Measurements from ENCODE around the gene WASL.
"Not testable (repeated sequence)": the region's sequence is repeated elsewhere in the genome, so short reads cannot be mapped to it uniquely, and the experiment has no call there.

WASL gene

GRCh38 chr7:123748734-123749536 lies at the start of gene WASL:
TSS of gene WASL (minus strand) at chr7:123749003. CDS start at chr7:123748734, 269 bp downstream.
- H3K4me3 ChIP-seq (ENCODE audit: low read depth, low read length): peak within 1 kb of the TSS; percentile 97
- peak within 1 kb of the TSS; percentile 90 for H3K27ac ChIP-seq (ENCODE audit: low read depth, low read length)
- H3K9me3 ChIP-seq (ENCODE audit: control insufficient read depth, insufficient read depth, low read depth, low read length): no peaks in the 10 kb centered on the region
- H3K27me3 ChIP-seq (ENCODE audit: control insufficient read depth, insufficient read depth, low read length): no peaks in the 10 kb centered on the region
- peak within 1 kb of the TSS; percentile 97 for H3K9ac ChIP-seq (ENCODE audit: low read length)
- H3K4me1 ChIP-seq (ENCODE audit: control insufficient read depth, insufficient read depth, low read length): peaks cover 45% of the 10 kb centered on the region
- no peaks in the 10 kb centered on the region for H3K36me3 ChIP-seq (ENCODE audit: control insufficient read depth, insufficient read depth, low read length)

DNA sequence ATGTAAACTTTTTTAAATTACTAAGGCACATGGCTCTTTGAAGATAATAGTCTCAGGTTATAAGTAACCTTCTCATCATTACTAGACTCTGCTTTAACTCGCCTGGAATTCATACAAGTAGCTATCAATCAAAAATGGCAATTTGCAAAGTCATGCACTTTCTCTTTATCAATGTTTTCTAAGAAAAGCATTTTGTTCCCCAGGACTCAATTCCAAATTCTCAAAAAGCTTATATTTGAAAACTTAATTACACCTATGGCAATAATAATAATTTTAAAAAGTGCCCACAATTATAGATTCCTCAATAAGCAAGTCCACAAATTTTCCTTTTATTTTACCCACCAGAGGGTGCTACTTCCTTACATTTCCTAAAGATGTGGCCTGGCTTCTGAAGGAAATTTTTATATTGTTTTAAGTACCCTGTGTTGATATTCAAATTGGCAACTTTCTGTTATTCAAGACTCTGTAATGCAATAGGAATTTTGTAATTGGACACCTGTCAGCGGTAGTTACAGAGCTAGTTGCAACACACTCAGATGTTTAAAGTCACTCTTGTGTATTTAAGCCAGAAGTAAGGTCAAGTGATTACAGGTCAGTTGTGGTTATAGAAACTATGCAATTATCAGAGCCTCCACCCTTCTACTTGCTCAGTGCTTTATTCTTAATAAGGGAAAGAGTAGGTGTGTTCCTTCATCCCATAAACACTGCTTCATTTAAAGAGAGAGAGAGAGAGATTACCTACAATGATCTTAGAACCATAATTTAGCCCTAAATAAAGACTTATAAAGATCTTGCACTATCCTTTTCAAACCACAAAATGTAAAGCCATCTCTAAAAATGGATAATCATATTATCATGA lies 49.1 kb upstream of the WASL start:
- H3K27me3 ChIP-seq (ENCODE audit: control insufficient read depth, insufficient read depth, low read length): no peaks in the 10 kb centered on the region
- H3K4me1 ChIP-seq (ENCODE audit: control insufficient read depth, insufficient read depth, low read length): peaks cover 13% of the 10 kb centered on the region
- peaks cover 19% of the 10 kb centered on the region for H3K9me3 ChIP-seq (ENCODE audit: control insufficient read depth, insufficient read depth, low read depth, low read length)
- H3K36me3 ChIP-seq (ENCODE audit: control insufficient read depth, insufficient read depth, low read length): no peaks in the 10 kb centered on the region
- peak overlapping the region; percentile 22 for H3K9ac ChIP-seq (ENCODE audit: low read length)
- no peak overlapping the region for H3K4me3 ChIP-seq (ENCODE audit: low read depth, low read length)
- H3K27ac ChIP-seq (ENCODE audit: low read depth, low read length): peak overlapping the region; percentile 63

DNA sequence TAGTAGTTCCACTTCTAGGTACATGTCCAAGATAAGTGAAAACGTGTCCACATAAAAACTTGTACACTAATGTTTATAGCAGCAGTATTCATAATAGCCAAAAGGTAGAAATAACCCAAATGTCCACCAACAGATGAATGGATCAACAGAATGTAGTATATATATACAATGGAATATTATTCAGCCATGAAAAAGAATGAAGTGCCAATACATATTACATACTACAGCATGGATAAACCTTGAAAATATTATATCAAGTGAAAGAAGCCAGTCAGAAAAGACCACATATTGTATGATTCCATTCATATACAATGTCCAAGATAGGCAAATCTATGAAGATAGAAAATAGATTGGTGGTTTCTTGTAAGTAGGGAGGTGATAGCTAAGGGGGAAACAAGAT lies 47.8 kb upstream of the WASL start:
- Histone ChIP-seq H3K27ac (ENCODE audit: low read depth, low read length) (no peak overlapping the region), H3K9ac (ENCODE audit: low read length) (no peak overlapping the region), H3K4me1 (ENCODE audit: control insufficient read depth, insufficient read depth, low read length) (peaks cover 13% of the 10 kb centered on the region), H3K27me3 (ENCODE audit: control insufficient read depth, insufficient read depth, low read length) (no peaks in the 10 kb centered on the region), H3K36me3 (ENCODE audit: control insufficient read depth, insufficient read depth, low read length) (no peaks in the 10 kb centered on the region), H3K4me3 (ENCODE audit: low read depth, low read length) (no peak overlapping the region), H3K9me3 (ENCODE audit: control insufficient read depth, insufficient read depth, low read depth, low read length) (peaks cover 19% of the 10 kb centered on the region)

GRCh38 chr7:123795917-123796316 lies 47.1 kb upstream of the WASL start:
- H3K27ac ChIP-seq (ENCODE audit: low read depth, low read length): no peak overlapping the region
- H3K36me3 ChIP-seq (ENCODE audit: control insufficient read depth, insufficient read depth, low read length): no peaks in the 10 kb centered on the region
- H3K27me3 ChIP-seq (ENCODE audit: control insufficient read depth, insufficient read depth, low read length): no peaks in the 10 kb centered on the region
- no peak overlapping the region for H3K4me3 ChIP-seq (ENCODE audit: low read depth, low read length)
- peaks cover 19% of the 10 kb centered on the region for H3K9me3 ChIP-seq (ENCODE audit: control insufficient read depth, insufficient read depth, low read depth, low read length)
- peaks cover 13% of the 10 kb centered on the region for H3K4me1 ChIP-seq (ENCODE audit: control insufficient read depth, insufficient read depth, low read length)
- H3K9ac ChIP-seq (ENCODE audit: low read length): no peak overlapping the region

DNA sequence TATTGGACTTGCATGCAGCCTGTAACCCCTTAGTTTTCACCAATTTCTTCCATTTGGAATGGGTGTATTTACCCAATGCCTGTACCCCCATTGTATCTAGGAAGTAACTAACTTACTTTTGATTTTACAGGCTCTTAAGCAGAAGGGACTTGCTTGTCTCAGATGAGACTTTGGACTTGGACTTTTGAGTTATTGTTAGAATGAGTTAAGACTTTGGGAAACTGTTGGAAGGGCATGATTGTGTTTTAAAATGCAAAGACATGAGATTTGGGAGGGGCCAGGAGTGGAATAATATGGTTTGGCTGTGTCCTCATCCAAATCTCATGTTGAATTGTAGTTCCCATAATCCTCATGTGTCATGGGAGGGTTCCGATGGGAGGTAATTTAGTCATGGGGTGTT lies 46.3 kb upstream of the WASL start:
- H3K9ac ChIP-seq (ENCODE audit: low read length); H3K27me3 ChIP-seq (ENCODE audit: control insufficient read depth, insufficient read depth, low read length); H3K36me3 ChIP-seq (ENCODE audit: control insufficient read depth, insufficient read depth, low read length); H3K4me3 ChIP-seq (ENCODE audit: low read depth, low read length); H3K27ac ChIP-seq (ENCODE audit: low read depth, low read length): not testable (repeated sequence)
- peaks cover 13% of the 10 kb centered on the region for H3K4me1 ChIP-seq (ENCODE audit: control insufficient read depth, insufficient read depth, low read length)
- H3K9me3 ChIP-seq (ENCODE audit: control insufficient read depth, insufficient read depth, low read depth, low read length): peaks cover 19% of the 10 kb centered on the region

DNA sequence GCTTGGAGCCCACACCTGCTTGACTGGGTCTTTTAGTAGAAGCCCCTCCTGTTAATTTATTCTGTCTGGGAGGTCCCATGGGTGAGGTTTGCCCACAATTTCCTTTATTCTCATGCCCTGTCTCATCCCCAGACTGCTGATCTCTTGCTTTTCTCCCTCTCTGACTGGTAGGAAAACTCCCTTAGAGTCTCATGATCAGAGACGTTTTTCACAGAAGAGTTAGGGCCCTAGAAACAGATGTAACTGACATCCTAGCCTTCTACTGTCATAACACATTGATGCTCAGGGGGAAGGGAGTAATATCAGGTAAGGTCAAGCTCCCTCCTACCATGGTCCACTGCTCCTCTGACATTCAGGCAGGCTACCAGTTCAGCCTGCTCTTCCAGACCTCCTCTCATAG lies 43.7 kb upstream of the WASL start:
- H3K9ac ChIP-seq (ENCODE audit: low read length): no peak overlapping the region
- H3K27ac ChIP-seq (ENCODE audit: low read depth, low read length): no peak overlapping the region
- H3K9me3 ChIP-seq (ENCODE audit: control insufficient read depth, insufficient read depth, low read depth, low read length): peaks cover 19% of the 10 kb centered on the region
- no peaks in the 10 kb centered on the region for H3K36me3 ChIP-seq (ENCODE audit: control insufficient read depth, insufficient read depth, low read length)
- H3K27me3 ChIP-seq (ENCODE audit: control insufficient read depth, insufficient read depth, low read length): no peaks in the 10 kb centered on the region
- H3K4me1 ChIP-seq (ENCODE audit: control insufficient read depth, insufficient read depth, low read length): peaks cover 4% of the 10 kb centered on the region
- no peak overlapping the region for H3K4me3 ChIP-seq (ENCODE audit: low read depth, low read length)

- H3K36me3 ChIP-seq (ENCODE audit: control insufficient read depth, insufficient read depth, low read length): no peaks in the 10 kb centered on the region
- no peaks in the 10 kb centered on the region for H3K27me3 ChIP-seq (ENCODE audit: control insufficient read depth, insufficient read depth, low read length)
- H3K4me1 ChIP-seq (ENCODE audit: control insufficient read depth, insufficient read depth, low read length): peaks cover 7% of the 10 kb centered on the region
- H3K4me3 ChIP-seq (ENCODE audit: low read depth, low read length): no peak overlapping the region
- H3K9me3 ChIP-seq (ENCODE audit: control insufficient read depth, insufficient read depth, low read depth, low read length): peaks cover 19% of the 10 kb centered on the region
- no peak overlapping the region for H3K9ac ChIP-seq (ENCODE audit: low read length)
- no peak overlapping the region for H3K27ac ChIP-seq (ENCODE audit: low read depth, low read length)
Observed at GRCh38 chr7:123791001-123791400, 42.2 kb upstream of the WASL start.

DNA sequence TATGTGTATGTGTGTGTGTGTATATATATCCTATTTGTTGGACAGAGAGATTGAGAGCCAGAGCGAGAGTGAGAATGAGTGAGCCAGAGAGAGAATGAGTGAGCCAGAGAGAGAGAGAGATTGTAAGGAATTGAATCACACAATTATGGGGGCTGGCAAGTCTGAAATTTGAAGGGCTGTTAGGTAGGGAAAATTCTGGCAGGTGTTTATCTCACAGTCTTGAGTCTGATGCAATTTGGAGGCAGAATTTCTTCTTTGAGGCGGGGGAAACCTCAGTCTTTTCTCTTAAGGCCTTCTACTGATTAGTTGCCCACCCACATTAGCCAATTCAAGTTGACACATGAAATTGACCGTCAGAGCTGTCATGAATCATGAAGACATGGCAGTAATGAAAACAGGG lies 41.0 kb upstream of the WASL start:
- Histone ChIP-seq H3K27me3 (ENCODE audit: control insufficient read depth, insufficient read depth, low read length) (no peaks in the 10 kb centered on the region), H3K36me3 (ENCODE audit: control insufficient read depth, insufficient read depth, low read length) (no peaks in the 10 kb centered on the region)

DNA sequence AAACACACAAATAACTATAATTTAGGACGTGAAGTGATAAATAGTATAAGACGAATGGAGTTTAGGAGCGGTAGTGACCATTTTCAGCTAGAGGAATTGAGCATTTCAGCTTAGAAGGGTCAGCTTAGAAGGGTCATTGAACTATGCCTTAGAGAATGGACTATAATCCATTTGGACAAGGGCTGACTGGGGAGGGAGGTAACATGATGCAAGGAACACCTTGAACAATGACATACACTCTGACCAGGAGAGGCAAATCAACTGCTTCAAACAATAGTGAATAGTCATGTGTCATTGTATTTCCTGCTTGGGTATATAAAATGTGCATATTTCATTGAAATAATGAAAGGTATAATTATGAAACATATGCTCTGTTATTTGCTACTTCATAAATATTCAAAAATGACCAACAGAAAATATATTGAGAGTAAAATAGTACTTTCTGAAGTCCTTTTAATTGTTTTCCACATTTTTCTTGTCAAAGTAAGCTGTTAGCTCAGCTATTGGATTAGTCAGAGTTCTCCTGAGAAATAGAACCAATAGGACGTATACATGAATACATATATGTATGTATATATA lies 40.5 kb upstream of the WASL start:
- H3K27me3 ChIP-seq (ENCODE audit: control insufficient read depth, insufficient read depth, low read length): no peaks in the 10 kb centered on the region
- peaks cover 5% of the 10 kb centered on the region for H3K9me3 ChIP-seq (ENCODE audit: control insufficient read depth, insufficient read depth, low read depth, low read length)
- peaks cover 11% of the 10 kb centered on the region for H3K4me1 ChIP-seq (ENCODE audit: control insufficient read depth, insufficient read depth, low read length)
- H3K27ac ChIP-seq (ENCODE audit: low read depth, low read length): peak overlapping the region; percentile 13; the same call in 1 of the 2 replicates
- no peaks in the 10 kb centered on the region for H3K36me3 ChIP-seq (ENCODE audit: control insufficient read depth, insufficient read depth, low read length)
- H3K4me3 ChIP-seq (ENCODE audit: low read depth, low read length): no peak overlapping the region
- no peak overlapping the region for H3K9ac ChIP-seq (ENCODE audit: low read length)

More for the DNA sequence above, 41.0 kb upstream of the WASL start:
- H3K9me3 ChIP-seq (ENCODE audit: control insufficient read depth, insufficient read depth, low read depth, low read length): peaks cover 10% of the 10 kb centered on the region
- H3K27ac ChIP-seq (ENCODE audit: low read depth, low read length): peak overlapping the region; percentile 13; the same call in 1 of the 2 replicates
- H3K9ac ChIP-seq (ENCODE audit: low read length): no peak overlapping the region
- peaks cover 7% of the 10 kb centered on the region for H3K4me1 ChIP-seq (ENCODE audit: control insufficient read depth, insufficient read depth, low read length)
- H3K4me3 ChIP-seq (ENCODE audit: low read depth, low read length): no peak overlapping the region

DNA sequence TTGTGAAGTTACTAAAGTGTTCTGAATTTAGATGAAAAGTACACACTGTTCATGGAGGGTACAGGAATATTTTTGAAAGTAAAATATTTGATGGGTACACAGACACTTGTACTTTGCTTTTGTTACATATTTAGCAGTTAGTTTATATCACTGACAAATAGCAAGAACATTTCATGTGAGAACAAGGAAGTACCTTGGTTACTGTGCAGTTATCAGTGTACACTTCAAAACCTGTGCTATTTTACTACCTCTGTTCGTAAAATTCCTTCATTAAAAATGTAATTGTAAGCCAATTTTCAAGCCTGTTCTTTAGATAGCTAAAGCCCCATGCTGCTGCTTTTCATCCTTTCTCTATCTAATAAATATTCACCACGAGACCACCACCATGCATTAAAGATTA lies 39.8 kb upstream of the WASL start:
- no peak overlapping the region for H3K9ac ChIP-seq (ENCODE audit: low read length)
- no peak overlapping the region for H3K27ac ChIP-seq (ENCODE audit: low read depth, low read length)
- no peak overlapping the region for H3K4me3 ChIP-seq (ENCODE audit: low read depth, low read length)
- H3K9me3 ChIP-seq (ENCODE audit: control insufficient read depth, insufficient read depth, low read depth, low read length): no peaks in the 10 kb centered on the region
- no peaks in the 10 kb centered on the region for H3K36me3 ChIP-seq (ENCODE audit: control insufficient read depth, insufficient read depth, low read length)
- H3K4me1 ChIP-seq (ENCODE audit: control insufficient read depth, insufficient read depth, low read length): peaks cover 14% of the 10 kb centered on the region
- no peaks in the 10 kb centered on the region for H3K27me3 ChIP-seq (ENCODE audit: control insufficient read depth, insufficient read depth, low read length)
